HepG2 (cell line): Measurements from ENCODE around the gene USP15. TPM values are rescaled to one million over a fixed set of nuclear protein-coding genes. Genes with fewer than 3 reads are reported as not detected.

Source experiments
- ATAC-seq: fragments of 200-7000 bp; cut with Tn5 transposase; 3 replicates; pipeline ENCODE4 v1.9.1; 2020; ENCODE audit warnings: mild to moderate bottlenecking, moderate library complexity
- BruUV-seq: library from RNA; stranded (reverse); fragments of 400-500 nt; replicated peaks from 2 replicates; lab custom pipeline; 2021; lab: Mats Ljungman, UMichigan
- CTCF ChIA-PET: fragments of 300-600 bp; formaldehyde crosslinking; extraction: SDS; loops from one replicate; lab custom pipeline; 2021; ENCODE audit warnings: low total read pairs, inconsistent platforms, low intra/inter-chr PET ratio; lab: Yijun Ruan, JAX
- POLR2A ChIA-PET: fragments of 350-600 bp; sonication (Branson Sonifier 250); formaldehyde crosslinking; loops from one replicate; lab custom pipeline; 2020; ENCODE audit warnings: antibody characterized with exemption, inconsistent platforms; lab: Yijun Ruan, JAX
- DNase-seq: peaks from one replicate; pipeline ENCODE4 v3.0.0-alpha.2; 2015; ENCODE audit warnings: low spot score
- FAIRE-seq: peaks from 3 replicates; lab custom pipeline; 2011; peaks lifted over from hg19 to GRCh38; lab: Jason Lieb, UNC
- H2AFZ ChIP-seq: one replicate; pipeline ENCODE4 v1.6.1; 2011; ENCODE audit warnings: low read length, inconsistent platforms
- H3K27ac ChIP-seq: fragments of 300-600 bp; 3 replicates; pipeline ENCODE4 v1.8.0; 2011; ENCODE audit warnings: mixed run types, mild to moderate bottlenecking, mixed read lengths, low read length, inconsistent platforms; ENCODE audit not compliant: insufficient read depth; ENCODE audit errors: extremely low read length
- H3K27me3 ChIP-seq, 2 experiments: fragments of 200-600 bp in 1 of 2; 2 replicates in 1 of 2; 3 replicates in 1 of 2; pipeline versions ENCODE4 v1.6.0 to v1.8.0; 2011; ENCODE audit warnings: low read length in 2 of 2, mild to moderate bottlenecking in 2 of 2, moderate library complexity in 2 of 2, inconsistent platforms in 1 of 2; ENCODE audit not compliant: insufficient read depth in 2 of 2, control insufficient read depth in 1 of 2
- H3K36me3 ChIP-seq, 2 experiments: fragments of 200-600 bp in 1 of 2; replicated peaks in 1 of 2; 2 replicates in 1 of 2; 3 replicates in 1 of 2; pipeline versions ENCODE4 v1.5.1 to v1.8.0; 2011; ENCODE audit warnings: low read length in 2 of 2, inconsistent platforms in 1 of 2; ENCODE audit not compliant: insufficient read depth in 2 of 2, control insufficient read depth in 1 of 2
- H3K4me1 ChIP-seq: 2 replicates; pipeline ENCODE4 v1.5.1; 2012; ENCODE audit warnings: low read length, inconsistent platforms; ENCODE audit not compliant: insufficient read depth
- H3K4me2 ChIP-seq: 2 replicates; pipeline ENCODE4 v1.6.0; 2011; ENCODE audit warnings: low read depth, low read length, inconsistent platforms
- H3K4me3 ChIP-seq, 3 experiments: fragments of 200-600 bp in 1 of 3; sonication (generic), shearing (Covaris generic) in 1 of 3; replicated peaks in 1 of 3; 2 replicates each; pipeline ENCODE4 v1.5.1; 2011 to 2016; ENCODE audit warnings: low read length in 3 of 3, inconsistent platforms in 2 of 3, low read depth in 2 of 3, mild to moderate bottlenecking in 2 of 3, control low read depth in 1 of 3, mixed read lengths in 1 of 3; ENCODE audit not compliant: insufficient read depth in 1 of 3
- H3K79me2 ChIP-seq: one replicate; pipeline ENCODE4 v1.6.1; 2011; ENCODE audit warnings: low read length, inconsistent platforms; ENCODE audit not compliant: insufficient read depth
- H3K9ac ChIP-seq: 2 replicates; pipeline ENCODE4 v1.6.0; 2011; ENCODE audit warnings: mild to moderate bottlenecking, low read depth, low read length, inconsistent platforms; ENCODE audit not compliant: insufficient read depth
- H3K9me3 ChIP-seq: 2 replicates; pipeline ENCODE4 v1.5.1; 2012; ENCODE audit warnings: mild to moderate bottlenecking, low read length
- H4K20me1 ChIP-seq: 2 replicates; pipeline ENCODE4 v1.6.0; 2011; ENCODE audit warnings: inconsistent platforms, mild to moderate bottlenecking, low read length, moderate library complexity; ENCODE audit not compliant: insufficient read depth
- CHD2 ChIP-seq: IDR thresholded peaks from 2 replicates; pipeline ENCODE4 v1.6.1; 2011; ENCODE audit warnings: low read depth, low read length, improper control_type of control experiment
- FOXK2 ChIP-seq: fragments of 450-650 bp; IDR thresholded peaks from 2 replicates; pipeline ENCODE4 v1.6.1; 2016
- GATA4 ChIP-seq: sonication (generic); IDR thresholded peaks from 2 replicates; pipeline ENCODE4 v1.6.1; 2016; ENCODE audit warnings: antibody characterized with exemption, low read depth, borderline replicate concordance
- KAT7 ChIP-seq: IDR thresholded peaks from 2 replicates; pipeline ENCODE4 v1.6.1; 2018; ENCODE audit warnings: borderline replicate concordance, missing compliant biosample characterization
- KDM4B ChIP-seq: sonication (generic); formaldehyde crosslinking; IDR thresholded peaks from 2 replicates; pipeline ENCODE4 v1.4.0; 2020; ENCODE audit warnings: missing genetic modification reagents
- KLF11 ChIP-seq: IDR thresholded peaks from 2 replicates; pipeline ENCODE4 v1.6.1; 2016; ENCODE audit warnings: missing compliant biosample characterization
- NBN ChIP-seq: fragments of 450-650 bp; conservative IDR thresholded peaks from 2 replicates; pipeline ENCODE4 v1.6.1; 2017
- NFYC ChIP-seq: IDR thresholded peaks from 2 replicates; pipeline ENCODE4 v1.6.1; 2016; ENCODE audit warnings: missing genetic modification reagents, missing compliant biosample characterization
- PRDM4 ChIP-seq: sonication (generic); formaldehyde crosslinking; IDR thresholded peaks from 2 replicates; pipeline ENCODE4 v1.9.0; 2021; ENCODE audit warnings: missing genetic modification reagents, borderline replicate concordance
- SP5 ChIP-seq: IDR thresholded peaks from 2 replicates; pipeline ENCODE4 v1.6.1; 2016; ENCODE audit warnings: low read depth, borderline replicate concordance
- ZBTB8A ChIP-seq: sonication (generic); formaldehyde crosslinking; IDR thresholded peaks from 2 replicates; pipeline ENCODE4 v1.4.0; 2020; ENCODE audit warnings: mild to moderate bottlenecking, low read depth, missing genetic modification reagents, borderline replicate concordance
- ZNF367 ChIP-seq: sonication (generic); formaldehyde crosslinking; IDR thresholded peaks from 2 replicates; pipeline ENCODE4 v1.4.0; 2020; ENCODE audit warnings: missing genetic modification reagents, borderline replicate concordance
- ZNF414 ChIP-seq: sonication (generic); formaldehyde crosslinking; IDR thresholded peaks from 2 replicates; pipeline ENCODE4 v1.5.0; 2020; ENCODE audit warnings: missing genetic modification reagents
- ZNF510 ChIP-seq: sonication (generic); formaldehyde crosslinking; IDR thresholded peaks from 2 replicates; pipeline ENCODE4 v1.4.0; 2020; ENCODE audit warnings: low read depth, mild to moderate bottlenecking, missing genetic modification reagents
- ZNF543 ChIP-seq: sonication (generic); formaldehyde crosslinking; IDR thresholded peaks from 2 replicates; pipeline ENCODE4 v1.4.0; 2020; ENCODE audit warnings: mild to moderate bottlenecking, missing genetic modification reagents
- ZNF546 ChIP-seq: sonication (generic); formaldehyde crosslinking; conservative IDR thresholded peaks from 2 replicates; pipeline ENCODE4 v1.8.1; 2023; ENCODE audit warnings: mild to moderate bottlenecking, missing genetic modification reagents
- ZNF749 ChIP-seq: sonication (generic); formaldehyde crosslinking; IDR thresholded peaks from 2 replicates; pipeline ENCODE4 v1.8.0; 2022; ENCODE audit warnings: mild to moderate bottlenecking, missing genetic modification reagents, moderate library complexity, borderline replicate concordance
- WGBS: methylation state at CpG from one replicate; pipeline ENCODE4 v1.1.6; 2017; ENCODE audit warnings: low lambda C conversion rate; 5-methylcytosine and 5-hydroxymethylcytosine counted together
- in situ Hi-C: cut with HindIII; loops from 2 replicates; pipeline ENCODE4 v1.10.0; 2017; ENCODE audit warnings: low pct_unique_long_range_greater_than_20kb; ENCODE audit not compliant: extremely low pct_ligation_motif_present
- intact Hi-C: fragments of 100-400 bp; cut with micrococcal nuclease; formaldehyde crosslinking; loops from one replicate; pipeline ENCODE4 v1.10.0; 2022; ENCODE audit not compliant: unreplicated experiment
- polyA plus RNA-seq, 8 experiments: library from polyadenylated mRNA; depleted of rRNA in 3 of 8; stranded (reverse) in 7 of 8; unstranded in 1 of 8; fragments of >200 nt; fragmentation: Illumina TruSeq in 4 of 8; extraction: Trizol in 4 of 8; gene quantifications; 2 replicates each; pipeline versions ENCODE4 v1.2.1 to v1.2.3, GENCODE V29; 2011 to 2016; ENCODE audit warnings: low read depth in 4 of 8, missing spikeins in 1 of 8, mixed read lengths in 1 of 8; ENCODE audit not compliant: insufficient read depth in 1 of 8
- total RNA-seq, 5 experiments: library from RNA; depleted of rRNA; stranded (reverse); fragments of >200 nt; fragmentation: Illumina TruSeq; extraction: Trizol; gene quantifications; 2 replicates each; pipeline ENCODE4 v1.2.3, GENCODE V29; 2016; ENCODE audit warnings: low read depth in 1 of 5

The USP15 gene
- total and polyA plus RNA-seq, 2 of the 13 experiments (the other 11 are each of a cell fraction or from before 2014, with no cell fraction given), result 17.3 to 51.7 TPM

- H2AFZ ChIP-seq, result no peak overlapping the region
- TF ChIP-seq FOXK2 (no peak), ZNF543 (CRISPR knock-in tag) (no peak), GATA4 (no peak), SP5 (CRISPR knock-in tag) (no peak), PRDM4 (CRISPR knock-in tag) (no peak), KAT7 (CRISPR knock-in tag) (no peak), ZNF546 (CRISPR knock-in tag) (no peak), ZNF749 (CRISPR knock-in tag) (no peak), KDM4B (CRISPR knock-in tag) (no peak), NBN (no peak), NFYC (no peak), ZNF414 (CRISPR knock-in tag) (no peak), ZNF510 (CRISPR knock-in tag) (no peak), KLF11 (no peak), CHD2 (no peak), ZNF367 (CRISPR knock-in tag) (no peak), ZBTB8A (no peak)
- TF ChIP-seq, all 625 proteins: peak for 0
- no peaks in the 10 kb centered on the region for H3K79me2 ChIP-seq
- no peak overlapping the region for H3K27ac ChIP-seq
- H4K20me1 ChIP-seq, result no peaks in the 10 kb centered on the region
- no peaks in the 10 kb centered on the region for H3K9me3 ChIP-seq
- H3K27me3 ChIP-seq, result no peaks in the 10 kb centered on the region
- H3K4me2 ChIP-seq, result no peak overlapping the region
- WGBS, result 98% methylated on average over 3 of the region's 3 CpGs
- intact Hi-C loops (no loop called here), in situ Hi-C loops (no loop called here)
- peaks cover 5 to 41% of the 10 kb centered on the region in 2 experiments; a peak in 4 of 5 replicates for H3K36me3 ChIP-seq
- peaks cover 10% of the 10 kb centered on the region for H3K4me1 ChIP-seq
- no peak for ATAC-seq
- POLR2A ChIA-PET, result no interaction called here
- FAIRE-seq, result no peak
- DNase-seq, result no peak
- no TSS peak for BruUV-seq
- no peak overlapping the region for H3K9ac ChIP-seq
- H3K4me3 ChIP-seq, result no peak overlapping the region
- CTCF ChIA-PET, result no interaction called here
Observed at GRCh38 chr12:62320054-62320453, 59.9 kb downstream of the USP15 start.
